ENCODE data around the gene DNAH1.
"Not testable (repeated sequence)": the region's sequence is repeated elsewhere in the genome, so short reads cannot be mapped to it uniquely, and the experiment has no call there.

DNAH1 gene

DNA sequence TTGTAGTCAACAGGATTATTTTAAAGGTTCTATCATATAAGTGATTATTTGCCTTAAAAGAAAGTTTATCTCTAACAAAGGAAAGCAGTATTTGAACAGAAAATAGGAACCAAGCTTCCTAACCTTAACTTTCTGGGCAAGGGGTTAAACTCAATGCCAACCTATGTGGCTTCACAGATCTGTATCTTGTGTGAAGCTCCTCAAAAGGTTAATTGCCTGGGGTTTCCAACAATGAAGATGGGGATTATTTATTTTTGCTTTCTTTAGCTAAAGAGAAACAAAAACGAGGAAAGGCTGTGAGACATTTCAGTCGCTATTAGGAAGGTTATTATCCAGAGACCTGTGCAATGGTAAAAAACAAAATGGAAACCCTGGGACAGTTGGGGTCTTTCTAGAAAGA is 36.5 kb upstream of the DNAH1 start:
- Histone ChIP-seq H3K9ac (ENCODE audit: low read length) (peak overlapping the region; percentile 86), H3K27ac (ENCODE audit: low read depth, low read length) (0 out of 2 replicates have a peak overlapping the region, but pooled peaks have one; percentile 55), H3K27me3 (ENCODE audit: control insufficient read depth, insufficient read depth, low read length) (no peaks in the 10 kb centered on the region), H3K4me1 (ENCODE audit: control insufficient read depth, insufficient read depth, low read length) (peaks cover 18% of the 10 kb centered on the region), H3K4me3 (ENCODE audit: low read depth, low read length) (peak overlapping the region; percentile 99), H3K36me3 (ENCODE audit: control insufficient read depth, insufficient read depth, low read length) (peaks cover under 1% of the 10 kb centered on the region; the same call in 1 of the 2 replicates), H3K9me3 (ENCODE audit: control insufficient read depth, insufficient read depth, low read depth, low read length) (no peaks in the 10 kb centered on the region)

DNA sequence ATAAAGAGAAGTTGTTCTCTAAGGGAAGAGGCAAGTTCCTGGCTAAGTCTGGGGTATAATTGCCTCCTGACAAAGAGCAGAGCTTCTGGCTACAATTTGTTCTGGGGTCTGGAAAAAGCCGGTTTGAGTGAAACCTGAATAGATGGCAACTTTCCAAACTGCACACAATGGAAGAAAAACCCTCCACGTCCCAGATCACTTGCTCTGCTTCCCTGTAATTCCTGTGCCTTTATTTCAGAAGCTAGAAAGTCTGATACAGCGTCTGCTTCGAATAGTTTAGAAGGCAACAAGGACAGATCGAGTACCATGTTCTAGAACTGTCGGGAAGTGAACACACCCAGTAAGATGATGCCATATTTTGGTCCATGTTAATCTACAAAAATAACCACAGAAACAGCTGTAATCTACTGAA is 36.1 kb upstream of the DNAH1 start:
- Histone ChIP-seq H3K4me1 (ENCODE audit: control insufficient read depth, insufficient read depth, low read length) (peaks cover 18% of the 10 kb centered on the region), H3K9me3 (ENCODE audit: control insufficient read depth, insufficient read depth, low read depth, low read length) (no peaks in the 10 kb centered on the region), H3K4me3 (ENCODE audit: low read depth, low read length) (no peak overlapping the region), H3K9ac (ENCODE audit: low read length) (no peak overlapping the region), H3K27me3 (ENCODE audit: control insufficient read depth, insufficient read depth, low read length) (no peaks in the 10 kb centered on the region), H3K36me3 (ENCODE audit: control insufficient read depth, insufficient read depth, low read length) (no peaks in the 10 kb centered on the region; the same call in 1 of the 2 replicates), H3K27ac (ENCODE audit: low read depth, low read length) (peak overlapping the region; percentile 55; the same call in 1 of the 2 replicates)

DNA sequence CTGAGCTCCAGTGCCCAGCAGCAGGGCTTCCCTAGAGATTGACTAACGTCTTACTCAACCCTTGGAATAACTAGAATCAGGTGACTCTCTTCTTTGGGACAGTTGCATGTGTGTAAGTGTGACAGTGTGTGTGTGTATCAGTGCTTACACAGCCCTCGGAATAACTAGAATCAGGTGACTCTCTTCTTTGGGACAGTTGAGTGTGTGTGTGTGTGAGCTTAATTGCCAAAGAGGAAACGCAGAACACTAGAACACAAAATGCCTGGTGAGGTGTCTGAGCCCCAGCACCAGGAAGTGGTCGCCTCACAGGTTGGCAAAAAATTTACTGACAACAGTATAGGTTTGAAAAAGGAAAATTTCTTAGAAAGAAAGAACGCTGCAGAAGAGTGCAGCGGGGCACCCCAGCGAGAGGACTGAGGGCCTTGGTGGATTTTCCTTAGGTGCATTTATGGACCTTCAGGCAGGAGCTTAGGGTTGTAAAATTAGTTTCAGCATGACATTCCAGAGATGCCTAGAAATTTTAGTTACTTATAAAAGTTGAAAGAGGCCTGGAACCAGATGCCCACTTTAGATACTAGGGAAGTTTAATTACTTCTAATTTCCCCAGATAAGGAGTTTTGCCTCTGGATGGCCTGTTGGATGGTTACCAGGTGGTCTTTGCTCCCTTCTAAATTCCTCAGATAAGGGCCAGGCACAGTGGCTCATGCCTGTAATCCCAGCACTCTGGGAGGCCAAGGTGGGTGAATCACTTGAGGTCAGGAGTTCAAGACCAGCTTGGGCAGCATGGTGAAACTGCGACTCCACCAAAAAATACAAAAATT is 33.9 kb upstream of the DNAH1 start:
- Histone ChIP-seq H3K4me3 (ENCODE audit: low read depth, low read length) (no peak overlapping the region), H3K9me3 (ENCODE audit: control insufficient read depth, insufficient read depth, low read depth, low read length) (no peaks in the 10 kb centered on the region), H3K27me3 (ENCODE audit: control insufficient read depth, insufficient read depth, low read length) (no peaks in the 10 kb centered on the region), H3K36me3 (ENCODE audit: control insufficient read depth, insufficient read depth, low read length) (no peaks in the 10 kb centered on the region), H3K27ac (ENCODE audit: low read depth, low read length) (no peak overlapping the region), H3K4me1 (ENCODE audit: control insufficient read depth, insufficient read depth, low read length) (peaks cover 16% of the 10 kb centered on the region), H3K9ac (ENCODE audit: low read length) (no peak overlapping the region)

DNA sequence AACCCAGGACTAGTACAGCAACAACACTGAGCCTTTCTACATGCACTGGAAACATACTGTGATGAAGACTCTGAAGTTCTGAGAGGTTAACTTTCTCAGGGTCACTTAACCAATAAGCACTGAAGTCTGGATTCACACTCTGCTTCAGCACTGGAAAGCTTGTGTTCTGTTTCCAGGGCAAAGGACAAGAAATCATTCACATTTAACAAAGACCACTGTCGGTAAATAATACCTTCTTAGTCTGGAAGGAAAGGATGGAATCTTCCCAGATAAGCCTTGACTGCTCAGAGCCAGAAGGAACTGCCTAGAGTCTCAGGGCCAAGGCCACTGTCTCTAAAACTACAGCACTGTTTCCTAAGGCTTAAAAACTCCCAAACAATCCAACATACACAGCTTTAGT is 32.8 kb upstream of the DNAH1 start:
- Histone ChIP-seq H3K27ac (ENCODE audit: low read depth, low read length) (no peak overlapping the region), H3K4me3 (ENCODE audit: low read depth, low read length) (no peak overlapping the region), H3K27me3 (ENCODE audit: control insufficient read depth, insufficient read depth, low read length) (no peaks in the 10 kb centered on the region), H3K36me3 (ENCODE audit: control insufficient read depth, insufficient read depth, low read length) (no peaks in the 10 kb centered on the region), H3K9ac (ENCODE audit: low read length) (no peak overlapping the region), H3K9me3 (ENCODE audit: control insufficient read depth, insufficient read depth, low read depth, low read length) (no peaks in the 10 kb centered on the region), H3K4me1 (ENCODE audit: control insufficient read depth, insufficient read depth, low read length) (peaks cover 16% of the 10 kb centered on the region)

GRCh38 chr3:52284051-52284450 is 32.1 kb upstream of the DNAH1 start:
- H3K27ac ChIP-seq (ENCODE audit: low read depth, low read length); H3K9ac ChIP-seq (ENCODE audit: low read length); H3K4me3 ChIP-seq (ENCODE audit: low read depth, low read length); H3K27me3 ChIP-seq (ENCODE audit: control insufficient read depth, insufficient read depth, low read length); H3K36me3 ChIP-seq (ENCODE audit: control insufficient read depth, insufficient read depth, low read length); H3K9me3 ChIP-seq (ENCODE audit: control insufficient read depth, insufficient read depth, low read depth, low read length): not testable (repeated sequence)
- peaks cover 16% of the 10 kb centered on the region for H3K4me1 ChIP-seq (ENCODE audit: control insufficient read depth, insufficient read depth, low read length)

GRCh38 chr3:52286777-52287110 is 29.4 kb upstream of the DNAH1 start:
- no peaks in the 10 kb centered on the region for H3K9me3 ChIP-seq (ENCODE audit: control insufficient read depth, insufficient read depth, low read depth, low read length)
- peak overlapping the region; percentile 99 for H3K4me3 ChIP-seq (ENCODE audit: low read depth, low read length)
- no peak overlapping the region for H3K27ac ChIP-seq (ENCODE audit: low read depth, low read length)
- peaks cover 7% of the 10 kb centered on the region; the same call in 1 of the 2 replicates for H3K36me3 ChIP-seq (ENCODE audit: control insufficient read depth, insufficient read depth, low read length)
- H3K9ac ChIP-seq (ENCODE audit: low read length): peak overlapping the region; percentile 100
- no peaks in the 10 kb centered on the region for H3K27me3 ChIP-seq (ENCODE audit: control insufficient read depth, insufficient read depth, low read length)
- peaks cover 3% of the 10 kb centered on the region for H3K4me1 ChIP-seq (ENCODE audit: control insufficient read depth, insufficient read depth, low read length)

GRCh38 chr3:52288674-52289073 is 27.4 kb upstream of the DNAH1 start:
- Histone ChIP-seq H3K27me3 (ENCODE audit: control insufficient read depth, insufficient read depth, low read length) (no peaks in the 10 kb centered on the region), H3K36me3 (ENCODE audit: control insufficient read depth, insufficient read depth, low read length) (peaks cover 15% of the 10 kb centered on the region), H3K9me3 (ENCODE audit: control insufficient read depth, insufficient read depth, low read depth, low read length) (no peaks in the 10 kb centered on the region), H3K27ac (ENCODE audit: low read depth, low read length) (no peak overlapping the region), H3K4me1 (ENCODE audit: control insufficient read depth, insufficient read depth, low read length) (peaks cover 3% of the 10 kb centered on the region), H3K9ac (ENCODE audit: low read length) (no peak overlapping the region), H3K4me3 (ENCODE audit: low read depth, low read length) (peak overlapping the region; percentile 99)

DNA sequence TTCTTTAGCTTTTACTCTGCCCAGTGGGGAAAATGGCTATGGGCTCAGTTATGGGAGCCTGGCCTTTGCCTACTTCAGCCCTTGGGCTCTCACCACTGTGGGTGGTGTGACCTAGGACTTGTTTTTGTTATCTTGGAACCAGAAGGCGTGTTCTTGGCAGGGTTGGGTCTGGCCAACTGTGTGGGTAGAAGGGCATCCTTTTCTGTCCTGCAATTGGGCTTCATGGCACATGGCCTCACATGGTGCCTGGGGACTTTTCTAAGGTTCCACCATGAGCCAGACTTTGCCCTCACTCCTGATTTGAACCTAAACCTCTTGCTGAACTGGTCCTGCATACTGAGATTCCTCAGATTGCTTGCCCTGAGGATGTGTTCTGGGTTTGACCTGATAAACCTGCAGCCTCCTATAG is 26.8 kb upstream of the DNAH1 start:
- H3K9ac ChIP-seq (ENCODE audit: low read length): no peak overlapping the region
- peaks cover 15% of the 10 kb centered on the region for H3K36me3 ChIP-seq (ENCODE audit: control insufficient read depth, insufficient read depth, low read length)
- no peak overlapping the region for H3K4me3 ChIP-seq (ENCODE audit: low read depth, low read length)
- no peak overlapping the region for H3K27ac ChIP-seq (ENCODE audit: low read depth, low read length)
- no peaks in the 10 kb centered on the region for H3K9me3 ChIP-seq (ENCODE audit: control insufficient read depth, insufficient read depth, low read depth, low read length)
- peaks cover 3% of the 10 kb centered on the region for H3K4me1 ChIP-seq (ENCODE audit: control insufficient read depth, insufficient read depth, low read length)
- H3K27me3 ChIP-seq (ENCODE audit: control insufficient read depth, insufficient read depth, low read length): no peaks in the 10 kb centered on the region

GRCh38 chr3:52289747-52290595 is 26.1 kb upstream of the DNAH1 start:
- no peak overlapping the region for H3K9ac ChIP-seq (ENCODE audit: low read length)
- no peaks in the 10 kb centered on the region for H3K27me3 ChIP-seq (ENCODE audit: control insufficient read depth, insufficient read depth, low read length)
- peaks cover 3% of the 10 kb centered on the region for H3K4me1 ChIP-seq (ENCODE audit: control insufficient read depth, insufficient read depth, low read length)
- no peak overlapping the region for H3K4me3 ChIP-seq (ENCODE audit: low read depth, low read length)
- no peaks in the 10 kb centered on the region for H3K9me3 ChIP-seq (ENCODE audit: control insufficient read depth, insufficient read depth, low read depth, low read length)
- H3K36me3 ChIP-seq (ENCODE audit: control insufficient read depth, insufficient read depth, low read length): peaks cover 15% of the 10 kb centered on the region
- no peak overlapping the region for H3K27ac ChIP-seq (ENCODE audit: low read depth, low read length)

DNA sequence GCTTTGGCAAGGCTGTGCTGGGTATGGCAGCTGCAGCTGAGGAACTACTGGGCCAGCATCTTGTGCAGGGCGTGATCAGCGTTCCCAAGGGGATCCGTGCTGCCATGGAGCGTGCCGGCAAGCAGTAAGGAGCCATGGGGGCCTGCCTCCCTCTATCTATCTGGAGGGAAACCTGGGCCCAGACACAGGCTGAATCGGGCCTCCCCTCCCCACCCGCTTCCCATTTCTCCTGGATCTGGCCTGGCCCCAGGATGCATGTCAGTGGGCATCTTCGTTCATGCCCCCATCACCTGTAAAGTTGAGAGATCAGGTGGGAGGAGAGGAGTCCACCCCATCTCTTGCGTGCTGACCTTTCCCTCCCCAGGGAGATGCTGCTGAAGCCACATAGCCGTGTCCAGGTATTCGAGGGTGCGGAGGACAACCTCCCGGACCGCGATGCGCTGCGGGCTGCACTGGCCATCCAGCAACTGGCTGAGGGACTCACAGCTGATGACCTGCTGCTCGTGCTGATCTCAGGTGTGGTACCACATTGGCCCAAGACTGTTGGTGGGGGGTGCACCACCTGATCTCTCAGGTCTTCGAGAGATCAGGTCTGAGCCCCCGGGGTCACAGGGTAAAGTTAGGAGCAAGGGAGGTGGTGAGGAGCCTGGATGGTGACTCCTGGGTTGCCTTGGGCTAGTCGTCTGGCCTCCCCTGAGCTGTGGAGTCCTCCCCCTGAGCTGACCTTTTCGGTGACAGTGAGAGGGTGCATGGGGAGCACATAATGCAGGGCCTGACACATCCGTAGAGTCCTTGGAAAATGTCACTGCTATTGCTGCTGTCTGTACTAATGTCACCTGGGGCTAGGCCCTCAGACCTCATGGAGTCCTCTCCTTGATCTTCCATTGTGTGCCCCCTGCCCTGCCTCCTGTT is 25.3 kb upstream of the DNAH1 start:
- no peaks in the 10 kb centered on the region for H3K9me3 ChIP-seq (ENCODE audit: control insufficient read depth, insufficient read depth, low read depth, low read length)
- H3K4me1 ChIP-seq (ENCODE audit: control insufficient read depth, insufficient read depth, low read length): peaks cover 3% of the 10 kb centered on the region
- peaks cover 15% of the 10 kb centered on the region for H3K36me3 ChIP-seq (ENCODE audit: control insufficient read depth, insufficient read depth, low read length)
- no peak overlapping the region for H3K9ac ChIP-seq (ENCODE audit: low read length)
- H3K27ac ChIP-seq (ENCODE audit: low read depth, low read length): no peak overlapping the region
- H3K4me3 ChIP-seq (ENCODE audit: low read depth, low read length): no peak overlapping the region
- H3K27me3 ChIP-seq (ENCODE audit: control insufficient read depth, insufficient read depth, low read length): no peaks in the 10 kb centered on the region
